Tibial nerve (tissue), 4 donors: Measurements from ENCODE around the gene REEP6. TPM values are rescaled to one million over a fixed set of nuclear protein-coding genes. Genes with fewer than 3 reads are reported as not detected.

Source experiments
- DNase-seq, 2 donors: peaks; one replicate each; pipeline ENCODE4 v3.0.0-alpha.2; 2019; ENCODE audit warnings: low spot score in 2 of 2
- H3K27ac ChIP-seq, 4 donors: fragments of 200-600 bp; sonication (generic) in 3 of 4; one replicate each; pipeline ENCODE4 v1.5.1; 2017 to 2019; ENCODE audit warnings: mild to moderate bottlenecking in 1 of 4
- H3K27me3 ChIP-seq, 2 donors: fragments of 200-600 bp; sonication (generic) in 1 of 2; one replicate each; pipeline versions ENCODE4 v1.5.1 to v1.6.0; 2017 to 2019
- H3K36me3 ChIP-seq, 3 donors: fragments of 200-600 bp; sonication (generic); one replicate each; pipeline ENCODE4 v1.5.1; 2018 to 2019
- H3K4me1 ChIP-seq, 4 donors: fragments of 200-600 bp; sonication (generic) in 3 of 4; one replicate each; pipeline ENCODE4 v1.5.1; 2017 to 2019
- H3K4me3 ChIP-seq, 4 donors: fragments of 200-600 bp; sonication (generic) in 3 of 4; one replicate each; pipeline ENCODE4 v1.5.1; 2017 to 2019; ENCODE audit warnings: mild to moderate bottlenecking in 1 of 4, moderate library complexity in 1 of 4
- H3K9me3 ChIP-seq, 4 donors: fragments of 200-600 bp; sonication (generic) in 3 of 4; one replicate each; pipeline ENCODE4 v1.5.1; 2017 to 2019
- EP300 ChIP-seq, 2 donors: sonication (generic); formaldehyde crosslinking; IDR thresholded peaks; one replicate each; pipeline ENCODE4 v1.6.1; 2017; ENCODE audit warnings: antibody characterized with exemption in 2 of 2, mild to moderate bottlenecking in 1 of 2
- POLR2A ChIP-seq, 2 donors: fragments of 450-650 bp; IDR thresholded peaks; one replicate each; pipeline ENCODE4 v1.6.1; 2017; ENCODE audit warnings: antibody characterized with exemption in 2 of 2, mild to moderate bottlenecking in 2 of 2, moderate library complexity in 2 of 2
- whole genome bisulfite sequencing, 2 donors: methylation state at CpG; one replicate each; pipeline ENCODE4 v1.1.5; 2018; 5-methylcytosine and 5-hydroxymethylcytosine counted together
- total RNA-seq, 4 donors: library from RNA; depleted of rRNA; stranded (reverse); fragments of >200 nt; gene quantifications; one replicate each; pipeline ENCODE4 v1.1.0, GENCODE V29; 2016
- TF ChIP-seq, protein P1 (sequence below), 5 experiments: fragments of 200-600 bp in 3 of 5; fragments of 450-650 bp in 2 of 5; sonication (generic) in 3 of 5; IDR thresholded peaks; one replicate each; pipeline ENCODE4 v1.5.1; 2016 to 2019; ENCODE audit warnings: antibody characterized with exemption in 5 of 5, mild to moderate bottlenecking in 3 of 5, moderate library complexity in 2 of 5

Gene REEP6
- total RNA-seq, 4 donors from 2014 or later, result 1.2 to 4.6 (median 2.9) TPM

DNA sequence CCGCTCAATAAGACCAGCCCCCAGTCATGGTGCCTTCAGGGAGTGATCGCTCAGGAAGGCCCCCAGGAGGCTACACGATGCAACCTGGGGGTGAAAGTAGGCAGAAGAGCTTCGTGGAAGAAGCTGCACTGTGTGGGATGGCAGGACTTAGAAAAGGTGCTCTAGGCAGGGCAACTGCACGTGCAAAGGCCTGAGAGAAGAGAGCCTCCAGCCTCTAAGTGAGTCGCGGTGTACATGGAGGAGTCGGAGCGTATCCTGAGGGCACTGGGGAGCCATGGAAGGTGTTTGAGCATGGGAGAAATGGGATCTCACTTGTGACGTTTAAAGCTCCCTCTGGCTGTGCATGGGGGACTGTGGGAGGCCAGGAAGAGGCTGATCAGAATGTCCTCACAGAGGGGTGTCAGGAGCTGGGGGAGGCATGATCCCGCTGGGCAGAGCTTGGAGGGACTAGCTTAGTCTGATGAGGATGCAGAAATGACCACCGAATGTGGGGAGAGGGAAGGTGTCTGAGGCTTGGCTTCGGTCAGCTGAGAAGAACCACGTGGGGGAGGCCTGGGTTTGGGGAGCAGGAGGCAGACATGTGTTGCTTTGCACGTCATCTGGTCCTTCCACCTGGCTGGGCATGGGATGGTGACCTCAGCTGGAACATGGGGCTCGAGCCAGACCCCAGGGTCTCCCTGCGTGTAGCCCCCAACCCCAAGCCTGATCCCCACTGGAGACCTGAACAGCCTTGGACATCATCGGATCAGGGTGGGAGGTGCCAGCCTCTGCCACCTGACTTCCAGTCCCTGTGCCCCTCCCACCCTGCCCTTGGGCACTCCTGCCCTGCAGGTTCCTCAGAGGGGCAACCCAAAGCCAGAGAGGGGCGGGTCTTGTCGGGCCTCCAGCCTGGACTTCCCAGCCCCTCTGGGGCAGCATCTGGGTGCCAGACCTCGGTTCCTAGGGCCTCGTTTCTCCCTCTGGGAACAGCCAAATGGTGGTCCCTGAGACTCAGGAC lies 39.9 kb upstream of the REEP6 start:
- peaks cover 3 to 99% of the 10 kb centered on the region in 2 donors for H3K27me3 ChIP-seq
- peak overlapping the region in 1 of 4 donors; percentile 22 for H3K4me3 ChIP-seq
- TF ChIP-seq POLR2A (IDR thresholded peaks at IDR 0.05) (no peak), EP300 (IDR thresholded peaks at IDR 0.05) (no peak)
- TF ChIP-seq, protein P1, sequence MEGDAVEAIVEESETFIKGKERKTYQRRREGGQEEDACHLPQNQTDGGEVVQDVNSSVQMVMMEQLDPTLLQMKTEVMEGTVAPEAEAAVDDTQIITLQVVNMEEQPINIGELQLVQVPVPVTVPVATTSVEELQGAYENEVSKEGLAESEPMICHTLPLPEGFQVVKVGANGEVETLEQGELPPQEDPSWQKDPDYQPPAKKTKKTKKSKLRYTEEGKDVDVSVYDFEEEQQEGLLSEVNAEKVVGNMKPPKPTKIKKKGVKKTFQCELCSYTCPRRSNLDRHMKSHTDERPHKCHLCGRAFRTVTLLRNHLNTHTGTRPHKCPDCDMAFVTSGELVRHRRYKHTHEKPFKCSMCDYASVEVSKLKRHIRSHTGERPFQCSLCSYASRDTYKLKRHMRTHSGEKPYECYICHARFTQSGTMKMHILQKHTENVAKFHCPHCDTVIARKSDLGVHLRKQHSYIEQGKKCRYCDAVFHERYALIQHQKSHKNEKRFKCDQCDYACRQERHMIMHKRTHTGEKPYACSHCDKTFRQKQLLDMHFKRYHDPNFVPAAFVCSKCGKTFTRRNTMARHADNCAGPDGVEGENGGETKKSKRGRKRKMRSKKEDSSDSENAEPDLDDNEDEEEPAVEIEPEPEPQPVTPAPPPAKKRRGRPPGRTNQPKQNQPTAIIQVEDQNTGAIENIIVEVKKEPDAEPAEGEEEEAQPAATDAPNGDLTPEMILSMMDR (IDR thresholded peaks at IDR 0.05), result no peak
- H3K4me1 ChIP-seq, result peaks cover 0 to 70% (median 37%) of the 10 kb centered on the region in 4 donors
- H3K9me3 ChIP-seq, result no peaks in the 10 kb centered on the region
- H3K27ac ChIP-seq, result peak overlapping the region in 3 of 4 donors; percentile 19 to 78 (median 72)
- DNase-seq, result no peak
- no peaks in the 10 kb centered on the region for H3K36me3 ChIP-seq
- 62 to 63% methylated on average over 18 to 19 of the region's 22 CpGs for WGBS, 2 donors

DNA sequence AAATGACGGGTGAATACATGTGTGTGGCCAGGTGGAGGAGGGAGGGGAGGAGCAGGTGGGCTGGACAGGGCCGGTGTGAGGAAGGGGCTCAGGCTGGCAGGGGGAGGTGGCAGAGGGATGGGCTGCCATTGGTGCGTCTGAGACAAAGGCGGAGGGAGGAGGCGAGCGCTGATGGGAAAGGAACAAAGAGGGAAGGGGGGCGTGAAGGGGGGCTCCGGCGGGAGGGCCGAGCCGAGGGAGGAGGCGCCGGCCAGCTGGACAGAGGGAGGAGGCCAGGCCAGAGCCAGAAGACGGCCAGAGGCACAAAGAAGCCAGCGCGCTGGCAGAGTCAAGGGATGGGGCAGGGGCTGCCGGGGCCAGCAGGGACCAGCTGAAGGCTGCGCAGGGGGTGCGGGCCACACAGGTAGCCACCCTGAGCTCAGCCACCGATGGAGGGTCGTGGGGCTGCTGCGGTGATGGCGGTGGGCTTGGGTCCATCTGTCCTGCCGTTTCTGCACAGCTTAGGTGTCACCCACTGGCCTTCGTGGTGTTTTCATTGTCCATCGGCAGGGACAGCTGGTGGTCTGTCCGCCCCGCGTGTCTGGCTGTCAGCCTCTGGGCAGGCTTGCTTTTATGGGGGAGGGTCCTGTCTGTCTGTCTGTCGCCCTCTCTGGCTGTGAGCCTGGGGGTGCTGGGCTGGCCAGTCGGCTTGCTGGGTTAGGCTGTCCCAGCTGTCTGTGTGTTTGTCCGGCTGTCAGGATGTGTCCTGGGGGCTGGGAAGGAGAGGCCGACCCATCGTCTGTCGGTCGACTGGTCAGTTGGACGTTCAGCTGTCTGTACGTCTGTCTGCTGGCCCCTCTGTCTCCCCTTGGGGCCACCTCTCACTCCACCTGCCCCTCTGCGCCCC lies 38.8 kb upstream of the REEP6 start:
- Histone ChIP-seq H3K9me3 (no peaks in the 10 kb centered on the region), H3K4me1 (peaks cover 0 to 70% (median 28%) of the 10 kb centered on the region in 4 donors), H3K27me3 (peaks cover 3 to 99% of the 10 kb centered on the region in 2 donors), H3K4me3 (peak overlapping the region in 2 of 4 donors; percentile 17 to 39), H3K36me3 (no peaks in the 10 kb centered on the region), H3K27ac (peak overlapping the region in 3 of 4 donors; percentile 31 to 84 (median 72))
- no peak for DNase-seq
- WGBS, 2 donors, result 19 to 22% methylated on average over 20 to 34 of the region's 39 CpGs
- TF ChIP-seq, protein P1 (IDR thresholded peaks at IDR 0.05), result no peak
- TF ChIP-seq EP300 (IDR thresholded peaks at IDR 0.05) (no peak), POLR2A (IDR thresholded peaks at IDR 0.05) (no peak)

DNA sequence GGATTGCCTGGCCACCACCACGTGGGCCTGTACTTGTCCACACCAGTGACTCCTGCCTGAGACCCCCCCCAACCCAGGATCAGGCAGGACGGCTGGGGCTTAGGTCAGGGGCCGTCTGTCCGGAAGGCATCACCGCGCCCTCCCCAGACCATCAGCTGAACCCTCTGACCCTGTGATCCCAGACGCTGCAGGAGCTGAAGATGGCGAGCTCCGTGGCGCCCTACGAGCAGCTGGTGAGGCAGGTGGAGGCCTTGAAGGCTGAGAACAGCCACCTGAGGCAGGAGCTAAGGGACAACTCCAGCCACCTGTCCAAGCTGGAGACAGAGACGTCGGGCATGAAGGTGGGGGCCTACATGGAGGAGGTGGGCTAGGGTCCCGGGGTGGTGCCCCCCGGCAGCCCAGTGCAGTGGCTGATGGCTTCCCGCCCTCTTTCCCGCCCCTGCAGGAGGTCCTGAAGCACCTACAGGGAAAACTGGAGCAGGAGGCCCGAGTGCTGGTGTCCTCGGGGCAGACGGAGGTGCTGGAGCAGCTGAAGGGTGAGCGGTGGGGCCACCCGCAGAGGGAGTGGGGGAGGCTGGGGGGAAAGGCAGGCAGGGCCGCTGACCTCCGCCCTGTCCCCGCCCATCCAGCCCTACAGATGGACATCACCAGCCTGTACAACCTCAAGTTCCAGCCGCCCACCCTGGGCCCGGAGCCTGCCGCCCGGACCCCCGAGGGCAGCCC lies 38.0 kb upstream of the REEP6 start:
- Histone ChIP-seq H3K4me3 (peak overlapping the region in 3 of 4 donors; percentile 3 to 39 (median 17)), H3K36me3 (no peaks in the 10 kb centered on the region), H3K27me3 (peaks cover 3 to 98% of the 10 kb centered on the region in 2 donors), H3K9me3 (no peaks in the 10 kb centered on the region), H3K4me1 (peaks cover 0 to 68% (median 28%) of the 10 kb centered on the region in 4 donors), H3K27ac (peak overlapping the region in 3 of 4 donors; percentile 64 to 84 (median 72))
- DNase-seq, result no peak
- 42 to 54% methylated on average over 12 to 17 of the region's 30 CpGs for WGBS, 2 donors
- TF ChIP-seq EP300 (IDR thresholded peaks at IDR 0.05) (no peak), POLR2A (IDR thresholded peaks at IDR 0.05) (no peak)
- TF ChIP-seq, protein P1 (IDR thresholded peaks at IDR 0.05), result no peak

DNA sequence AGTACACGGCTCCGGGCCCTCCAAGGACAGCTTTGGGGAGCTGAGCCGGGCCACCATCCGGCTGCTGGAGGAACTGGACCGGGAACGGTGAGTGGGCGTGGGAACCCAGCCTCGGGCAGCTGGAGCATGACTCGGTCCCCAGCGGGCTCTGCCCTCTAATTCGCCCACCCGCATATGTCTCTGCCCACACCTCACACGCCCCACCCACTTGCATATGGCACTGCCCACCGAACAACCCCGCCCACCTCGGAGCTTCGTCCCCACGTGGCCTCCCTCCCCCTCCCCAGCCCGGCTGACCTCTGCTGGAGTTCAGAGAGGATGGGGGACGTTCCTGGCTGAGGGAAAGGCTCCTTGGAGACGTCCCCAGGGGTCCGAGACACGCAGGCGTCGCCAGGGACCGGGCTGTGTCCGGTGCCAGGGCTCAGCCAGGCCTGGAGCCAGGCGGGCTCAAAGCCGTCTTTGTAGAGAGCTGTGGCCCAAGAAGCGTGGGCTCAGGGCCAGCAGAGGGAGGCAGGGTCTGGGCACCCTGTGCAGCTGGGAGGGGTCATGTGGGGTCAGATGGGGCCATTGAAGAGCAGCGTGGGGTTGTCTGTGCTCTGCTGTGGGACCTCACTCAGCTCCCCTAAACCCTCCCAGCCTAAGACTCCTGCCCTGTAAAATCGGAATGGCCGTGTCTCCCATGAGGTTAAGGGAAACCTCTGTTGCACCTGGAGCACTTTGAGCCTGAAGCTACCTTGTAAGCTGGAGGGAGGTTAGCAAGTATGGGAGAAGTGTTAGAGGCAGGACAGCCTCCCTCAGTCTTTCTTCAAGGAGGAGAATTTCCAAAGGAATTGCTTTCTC lies 37.2 kb upstream of the REEP6 start:
- H3K27ac ChIP-seq, result peak overlapping the region in 3 of 4 donors; percentile 64 to 84 (median 72)
- WGBS, 2 donors, result 9 to 28% methylated on average over 25 to 31 of the region's 33 CpGs
- TF ChIP-seq POLR2A (IDR thresholded peaks at IDR 0.05) (peak in 1 of 2 donors; percentile 9), EP300 (IDR thresholded peaks at IDR 0.05) (peak; percentile 50 to 65)
- TF ChIP-seq, protein P1 (IDR thresholded peaks at IDR 0.05), result peak in 3 of 5 experiments; percentile 19 to 47 (median 46)

More for the DNA sequence above, 37.2 kb upstream of the REEP6 start:
- Histone ChIP-seq H3K9me3 (no peaks in the 10 kb centered on the region), H3K27me3 (peaks cover 3 to 92% of the 10 kb centered on the region in 2 donors), H3K4me1 (peaks cover 0 to 68% (median 28%) of the 10 kb centered on the region in 4 donors), H3K36me3 (no peaks in the 10 kb centered on the region), H3K4me3 (peak overlapping the region in 3 of 4 donors; percentile 3 to 39 (median 17))
- DNase-seq, result peak; percentile 20 to 36
